PC-9 (cell line): ENCODE data around the gene LIMS2. TPM values are rescaled to one million over a fixed set of nuclear protein-coding genes. Genes with fewer than 3 reads are reported as not detected.

Experiments
- BruUV-seq: library from RNA; stranded (reverse); fragments of 400-500 nt; replicated peaks from 2 replicates; lab custom pipeline; 2021; lab: Mats Ljungman, UMichigan
- CTCF ChIA-PET: fragments of 300-600 bp; sonication (Branson Sonifier 250); formaldehyde crosslinking; loops from one replicate; lab custom pipeline; 2022; ENCODE audit warnings: antibody characterized with exemption; lab: Charles Lee
- POLR2A ChIA-PET: fragments of 300-600 bp; sonication (Branson Sonifier 250); formaldehyde crosslinking; loops from one replicate; lab custom pipeline; 2022; ENCODE audit warnings: antibody characterized with exemption; ENCODE audit not compliant: unreplicated experiment; lab: Charles Lee
- DNase-seq, 2 experiments: peaks; one replicate each; pipeline versions ENCODE4 v3.0.0 to v3.0.0-alpha.2; 2015 to 2022; ENCODE audit warnings: mixed read lengths in 1 of 2
- H2AFZ ChIP-seq: fragments of 200-600 bp; sonication (generic); 2 replicates; pipeline ENCODE4 v1.8.1; 2017; ENCODE audit warnings: antibody characterized with exemption
- H3F3A ChIP-seq: fragments of 200-600 bp; sonication (generic); 2 replicates; pipeline ENCODE4 v1.8.1; 2017; ENCODE audit warnings: antibody characterized with exemption, mild to moderate bottlenecking, low read depth; ENCODE audit not compliant: insufficient read depth
- H3K27ac ChIP-seq: fragments of 200-600 bp; sonication (generic); 2 replicates; pipeline ENCODE4 v1.6.1; 2016; ENCODE audit warnings: mixed run types
- H3K27me3 ChIP-seq: fragments of 200-600 bp; sonication (generic); 2 replicates; pipeline ENCODE4 v1.6.1; 2016; ENCODE audit warnings: low read depth, mixed run types; ENCODE audit not compliant: insufficient read depth
- H3K36me3 ChIP-seq: fragments of 200-600 bp; sonication (generic); 2 replicates; pipeline ENCODE4 v1.6.1; 2016; ENCODE audit warnings: low read depth, mixed run types
- H3K4me1 ChIP-seq: fragments of 200-600 bp; sonication (generic); replicated peaks from 2 replicates; pipeline ENCODE4 v1.6.1; 2016; ENCODE audit warnings: mixed run types; ENCODE audit not compliant: insufficient read depth
- H3K4me2 ChIP-seq: fragments of 200-600 bp; sonication (generic); 2 replicates; pipeline ENCODE4 v1.6.1; 2017; ENCODE audit warnings: mixed run types
- H3K4me3 ChIP-seq: fragments of 200-600 bp; sonication (generic); 2 replicates; pipeline ENCODE4 v1.6.1; 2016; ENCODE audit warnings: mixed run types
- H3K79me2 ChIP-seq: fragments of 200-600 bp; sonication (generic); 2 replicates; pipeline ENCODE4 v1.6.1; 2017; ENCODE audit warnings: low read depth, mixed run types
- H3K9me2 ChIP-seq: fragments of 200-600 bp; sonication (generic); 2 replicates; pipeline ENCODE4 v1.8.1; 2017; ENCODE audit warnings: mild to moderate bottlenecking; ENCODE audit not compliant: insufficient read depth
- H3K9me3 ChIP-seq: fragments of 200-600 bp; sonication (generic); 2 replicates; pipeline ENCODE4 v1.8.1; 2016; ENCODE audit warnings: low read depth; ENCODE audit not compliant: insufficient read depth
- H4K20me1 ChIP-seq: fragments of 200-600 bp; sonication (generic); 2 replicates; pipeline ENCODE4 v1.8.1; 2017; ENCODE audit not compliant: insufficient read depth
- CTCF ChIP-seq: fragments of 200-600 bp; sonication (generic); conservative IDR thresholded peaks from 2 replicates; pipeline ENCODE4 v1.6.1; 2017; ENCODE audit warnings: mixed run types, antibody characterized with exemption, mild to moderate bottlenecking, moderate library complexity
- EZH2 ChIP-seq: fragments of 200-600 bp; sonication (generic); IDR thresholded peaks from 2 replicates; pipeline ENCODE4 v1.8.0; 2017; ENCODE audit warnings: antibody characterized with exemption, low read depth
- intact Hi-C: fragments of 100-400 bp; cut with micrococcal nuclease; formaldehyde crosslinking; loops from one replicate; pipeline ENCODE4 v1.10.0; 2022; ENCODE audit not compliant: unreplicated experiment
- total RNA-seq: library from RNA; stranded (reverse); gene quantifications from 2 replicates; pipeline ENCODE4 v1.2.3, GENCODE V29; 2021

Gene LIMS2
- total RNA-seq, 1 experiment from 2014 or later, result 1.4 TPM

GRCh38 chr2:127641846-127642507, 33.4 kb downstream of the LIMS2 start:
- DNase-seq, result no peak
- CTCF ChIA-PET, result no interaction called here
- Histone ChIP-seq H2AFZ (no peak overlapping the region), H3K27me3 (no peaks in the 10 kb centered on the region), H3K4me2 (no peak overlapping the region), H3K27ac (no peak overlapping the region), H3K36me3 (no peaks in the 10 kb centered on the region), H3K9me2 (no peaks in the 10 kb centered on the region), H3K79me2 (no peaks in the 10 kb centered on the region), H3K4me1 (peaks cover 20% of the 10 kb centered on the region), H3F3A (peaks cover 11% of the 10 kb centered on the region; the same call in 1 of the 2 replicates), H4K20me1 (no peaks in the 10 kb centered on the region), H3K4me3 (no peak overlapping the region), H3K9me3 (no peaks in the 10 kb centered on the region)
- BruUV-seq, result no TSS peak
- TF ChIP-seq CTCF (no peak), EZH2 (no peak)
- intact Hi-C loops, result loop anchor here (10.0 kb wide), 1 partner anchor 317 kb away; no protein-coding TSS in a partner anchor
- POLR2A ChIA-PET, result interaction anchor here (0.6 kb wide), 1 partner anchor 40 kb away, joined by 6 read pairs; no protein-coding TSS in a partner anchor

GRCh38 chr2:127641133-127641532, 34.2 kb downstream of the LIMS2 start:
- peaks cover 11% of the 10 kb centered on the region; the same call in 1 of the 2 replicates for H3F3A ChIP-seq
- H3K4me1 ChIP-seq, result peaks cover 25% of the 10 kb centered on the region
- no peak for DNase-seq
- no peaks in the 10 kb centered on the region for H3K79me2 ChIP-seq
- H3K36me3 ChIP-seq, result no peaks in the 10 kb centered on the region
- TF ChIP-seq CTCF, result no peak
- TF ChIP-seq EZH2, result no peak
- H4K20me1 ChIP-seq, result no peaks in the 10 kb centered on the region
- H3K9me3 ChIP-seq, result no peaks in the 10 kb centered on the region
- no peak overlapping the region for H2AFZ ChIP-seq
- BruUV-seq, result no TSS peak
- POLR2A ChIA-PET, result interaction anchor here (0.6 kb wide), 1 partner anchor 39 kb away, joined by 6 read pairs; no protein-coding TSS in a partner anchor
- no peaks in the 10 kb centered on the region for H3K27me3 ChIP-seq
- no peak overlapping the region for H3K4me3 ChIP-seq
- CTCF ChIA-PET, result no interaction called here
- intact Hi-C loops, result loop anchor here (10.0 kb wide), 1 partner anchor 316 kb away; no protein-coding TSS in a partner anchor
- no peak overlapping the region for H3K27ac ChIP-seq
- no peak overlapping the region for H3K4me2 ChIP-seq
- H3K9me2 ChIP-seq, result no peaks in the 10 kb centered on the region

GRCh38 chr2:127640082-127641072, 35.0 kb downstream of the LIMS2 start:
- intact Hi-C loops, result loop anchor here (10.0 kb wide), 1 partner anchor 316 kb away; no protein-coding TSS in a partner anchor
- ChIA-PET POLR2A (no interaction called here), CTCF (no interaction called here)

More at GRCh38 chr2:127640082-127641072, 35.0 kb downstream of the LIMS2 start:
- Histone ChIP-seq H3K36me3 (no peaks in the 10 kb centered on the region), H4K20me1 (no peaks in the 10 kb centered on the region), H3K27ac (no peak overlapping the region), H2AFZ (no peak overlapping the region), H3K27me3 (no peaks in the 10 kb centered on the region), H3K4me1 (peaks cover 25% of the 10 kb centered on the region), H3F3A (peaks cover 11% of the 10 kb centered on the region; the same call in 1 of the 2 replicates), H3K4me2 (no peak overlapping the region), H3K79me2 (no peaks in the 10 kb centered on the region), H3K9me2 (no peaks in the 10 kb centered on the region), H3K4me3 (no peak overlapping the region), H3K9me3 (no peaks in the 10 kb centered on the region)
- BruUV-seq, result no TSS peak
- DNase-seq, result no peak
- TF ChIP-seq EZH2 (no peak), CTCF (peak; percentile 45; the same call in 1 of the 2 replicates)
